Measurements from ENCODE around the gene SLF2.

DNA sequence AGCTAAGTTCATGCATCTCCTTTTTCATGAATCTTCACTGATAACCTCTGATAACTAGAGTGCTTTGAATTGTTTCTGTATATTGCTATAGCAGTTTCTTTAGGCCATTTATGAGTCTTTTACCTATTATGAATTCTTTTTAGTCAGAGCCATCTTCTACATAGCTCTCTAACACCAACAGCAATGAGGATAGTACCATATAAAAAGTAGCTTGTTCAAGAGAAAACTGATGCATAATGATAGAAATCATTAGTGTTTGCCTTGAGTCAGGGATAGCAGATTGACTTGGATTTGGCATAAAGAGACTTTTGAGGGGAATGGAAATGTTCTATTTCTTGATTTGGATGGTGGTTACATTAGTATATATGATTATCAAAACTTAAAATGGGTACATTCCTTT, 30.7 kb downstream of the SLF2 start:
- TF ChIP-seq POLR2AphosphoS5 (IDR thresholded peaks at IDR 0.05; ENCODE audit: low read depth) = no peak
- TF ChIP-seq, protein P1, sequence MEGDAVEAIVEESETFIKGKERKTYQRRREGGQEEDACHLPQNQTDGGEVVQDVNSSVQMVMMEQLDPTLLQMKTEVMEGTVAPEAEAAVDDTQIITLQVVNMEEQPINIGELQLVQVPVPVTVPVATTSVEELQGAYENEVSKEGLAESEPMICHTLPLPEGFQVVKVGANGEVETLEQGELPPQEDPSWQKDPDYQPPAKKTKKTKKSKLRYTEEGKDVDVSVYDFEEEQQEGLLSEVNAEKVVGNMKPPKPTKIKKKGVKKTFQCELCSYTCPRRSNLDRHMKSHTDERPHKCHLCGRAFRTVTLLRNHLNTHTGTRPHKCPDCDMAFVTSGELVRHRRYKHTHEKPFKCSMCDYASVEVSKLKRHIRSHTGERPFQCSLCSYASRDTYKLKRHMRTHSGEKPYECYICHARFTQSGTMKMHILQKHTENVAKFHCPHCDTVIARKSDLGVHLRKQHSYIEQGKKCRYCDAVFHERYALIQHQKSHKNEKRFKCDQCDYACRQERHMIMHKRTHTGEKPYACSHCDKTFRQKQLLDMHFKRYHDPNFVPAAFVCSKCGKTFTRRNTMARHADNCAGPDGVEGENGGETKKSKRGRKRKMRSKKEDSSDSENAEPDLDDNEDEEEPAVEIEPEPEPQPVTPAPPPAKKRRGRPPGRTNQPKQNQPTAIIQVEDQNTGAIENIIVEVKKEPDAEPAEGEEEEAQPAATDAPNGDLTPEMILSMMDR (IDR thresholded peaks at IDR 0.05; ENCODE audit: insufficient read depth, low read length) = no peak
- TF ChIP-seq GABPA (IDR thresholded peaks at IDR 0.05; ENCODE audit: low read depth) = no peak
- TF ChIP-seq, protein P2, sequence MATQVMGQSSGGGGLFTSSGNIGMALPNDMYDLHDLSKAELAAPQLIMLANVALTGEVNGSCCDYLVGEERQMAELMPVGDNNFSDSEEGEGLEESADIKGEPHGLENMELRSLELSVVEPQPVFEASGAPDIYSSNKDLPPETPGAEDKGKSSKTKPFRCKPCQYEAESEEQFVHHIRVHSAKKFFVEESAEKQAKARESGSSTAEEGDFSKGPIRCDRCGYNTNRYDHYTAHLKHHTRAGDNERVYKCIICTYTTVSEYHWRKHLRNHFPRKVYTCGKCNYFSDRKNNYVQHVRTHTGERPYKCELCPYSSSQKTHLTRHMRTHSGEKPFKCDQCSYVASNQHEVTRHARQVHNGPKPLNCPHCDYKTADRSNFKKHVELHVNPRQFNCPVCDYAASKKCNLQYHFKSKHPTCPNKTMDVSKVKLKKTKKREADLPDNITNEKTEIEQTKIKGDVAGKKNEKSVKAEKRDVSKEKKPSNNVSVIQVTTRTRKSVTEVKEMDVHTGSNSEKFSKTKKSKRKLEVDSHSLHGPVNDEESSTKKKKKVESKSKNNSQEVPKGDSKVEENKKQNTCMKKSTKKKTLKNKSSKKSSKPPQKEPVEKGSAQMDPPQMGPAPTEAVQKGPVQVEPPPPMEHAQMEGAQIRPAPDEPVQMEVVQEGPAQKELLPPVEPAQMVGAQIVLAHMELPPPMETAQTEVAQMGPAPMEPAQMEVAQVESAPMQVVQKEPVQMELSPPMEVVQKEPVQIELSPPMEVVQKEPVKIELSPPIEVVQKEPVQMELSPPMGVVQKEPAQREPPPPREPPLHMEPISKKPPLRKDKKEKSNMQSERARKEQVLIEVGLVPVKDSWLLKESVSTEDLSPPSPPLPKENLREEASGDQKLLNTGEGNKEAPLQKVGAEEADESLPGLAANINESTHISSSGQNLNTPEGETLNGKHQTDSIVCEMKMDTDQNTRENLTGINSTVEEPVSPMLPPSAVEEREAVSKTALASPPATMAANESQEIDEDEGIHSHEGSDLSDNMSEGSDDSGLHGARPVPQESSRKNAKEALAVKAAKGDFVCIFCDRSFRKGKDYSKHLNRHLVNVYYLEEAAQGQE (IDR thresholded peaks at IDR 0.05; ENCODE audit: insufficient replicate concordance, low read depth) = no peak
- TF ChIP-seq SPI1 (IDR thresholded peaks at IDR 0.05; ENCODE audit: borderline replicate concordance, low read depth) = no peak
